Measurements from ENCODE around the gene PTPRN2.

PTPRN2 gene

GRCh38 chr7:158556721-158557440 is 30.7 kb downstream of the PTPRN2 start:
- TF ChIP-seq ZNF384 (IDR thresholded peaks at IDR 0.05): no peak
- no peak for TF ChIP-seq FOXK2 (IDR thresholded peaks at IDR 0.05)
- no peak for DNase-seq (ENCODE audit: extremely low spot score)
- ChIA-PET POLR2A (no interaction called here), CTCF (no interaction called here)

GRCh38 chr7:158555034-158555520 is 32.5 kb downstream of the PTPRN2 start:
- ChIA-PET POLR2A (no interaction called here), CTCF (no interaction called here)
- no peak for DNase-seq (ENCODE audit: extremely low spot score)
- no peak for TF ChIP-seq FOXK2 (IDR thresholded peaks at IDR 0.05)
- no peak for TF ChIP-seq FOXA1 (IDR thresholded peaks at IDR 0.05)
- TF ChIP-seq PKNOX1 (IDR thresholded peaks at IDR 0.05): no peak
- no peak for TF ChIP-seq FOXM1 (IDR thresholded peaks at IDR 0.05; ENCODE audit: borderline replicate concordance)

- DNase-seq (ENCODE audit: extremely low spot score): no peak
- TF ChIP-seq L3MBTL2 (conservative IDR thresholded peaks at IDR 0.05): no peak
- ChIA-PET POLR2A (no interaction called here), CTCF (no interaction called here)
Observed at GRCh38 chr7:158550886-158551452, 36.7 kb downstream of the PTPRN2 start.

GRCh38 chr7:158550394-158550700 is 37.3 kb downstream of the PTPRN2 start:
- ChIA-PET CTCF (no interaction called here), POLR2A (no interaction called here)
- DNase-seq (ENCODE audit: extremely low spot score): no peak
- TF ChIP-seq SP1 (IDR thresholded peaks at IDR 0.05) (no peak), SUZ12 (IDR thresholded peaks at IDR 0.05) (no peak), CTBP1 (IDR thresholded peaks at IDR 0.05; ENCODE audit: borderline replicate concordance) (no peak), TARDBP (IDR thresholded peaks at IDR 0.05) (no peak)

GRCh38 chr7:158549616-158550393 is 37.8 kb downstream of the PTPRN2 start:
- CTCF ChIA-PET: no interaction called here
- TF ChIP-seq LEF1 (IDR thresholded peaks at IDR 0.05; ENCODE audit: borderline replicate concordance) (no peak), FOXA1 (IDR thresholded peaks at IDR 0.05) (no peak), SP1 (IDR thresholded peaks at IDR 0.05) (no peak), FOXK2 (IDR thresholded peaks at IDR 0.05) (no peak), CTBP1 (IDR thresholded peaks at IDR 0.05; ENCODE audit: borderline replicate concordance) (no peak), TARDBP (IDR thresholded peaks at IDR 0.05) (no peak), ARNT (IDR thresholded peaks at IDR 0.05) (no peak), SUZ12 (IDR thresholded peaks at IDR 0.05) (no peak), L3MBTL2 (conservative IDR thresholded peaks at IDR 0.05) (no peak), PKNOX1 (IDR thresholded peaks at IDR 0.05) (no peak)
- no peak for DNase-seq (ENCODE audit: extremely low spot score)
- POLR2A ChIA-PET: no interaction called here

- ChIA-PET CTCF (no interaction called here), POLR2A (no interaction called here)
Observed at GRCh38 chr7:158549176-158549615, 38.4 kb downstream of the PTPRN2 start.

GRCh38 chr7:158548726-158549125 is 38.9 kb downstream of the PTPRN2 start:
- TF ChIP-seq HDGF (IDR thresholded peaks at IDR 0.05; ENCODE audit: borderline replicate concordance) (no peak), NFRKB (IDR thresholded peaks at IDR 0.05) (no peak), BHLHE40 (IDR thresholded peaks at IDR 0.05; ENCODE audit: borderline replicate concordance) (no peak), ZNF384 (IDR thresholded peaks at IDR 0.05) (no peak), ARNT (IDR thresholded peaks at IDR 0.05) (no peak), SP1 (IDR thresholded peaks at IDR 0.05) (no peak), PKNOX1 (IDR thresholded peaks at IDR 0.05) (no peak), FOXA1 (IDR thresholded peaks at IDR 0.05) (no peak), L3MBTL2 (conservative IDR thresholded peaks at IDR 0.05) (no peak), FOXM1 (IDR thresholded peaks at IDR 0.05; ENCODE audit: borderline replicate concordance) (no peak), CTBP1 (IDR thresholded peaks at IDR 0.05; ENCODE audit: borderline replicate concordance) (no peak), ELF4 (IDR thresholded peaks at IDR 0.05) (no peak), TARDBP (IDR thresholded peaks at IDR 0.05) (no peak), FOXK2 (IDR thresholded peaks at IDR 0.05) (no peak), SUZ12 (IDR thresholded peaks at IDR 0.05) (no peak)
- ChIA-PET CTCF (no interaction called here), POLR2A (no interaction called here)
- DNase-seq (ENCODE audit: extremely low spot score): no peak

More at GRCh38 chr7:158549176-158549615, 38.4 kb downstream of the PTPRN2 start:
- no peak for DNase-seq (ENCODE audit: extremely low spot score)
- TF ChIP-seq FOXA1 (IDR thresholded peaks at IDR 0.05): no peak
- no peak for TF ChIP-seq LEF1 (IDR thresholded peaks at IDR 0.05; ENCODE audit: borderline replicate concordance)
